Astrocyte of the spinal cord (primary cell): ENCODE measurements around the gene PRICKLE4.
A peak's percentile ranks its signal among the peaks of the same experiment; 100 is the strongest.
"Not testable (repeated sequence)": the region's sequence is repeated elsewhere in the genome, so short reads cannot be mapped to it uniquely, and the experiment has no call there.

ENCODE experiments used
- DNase-seq: peaks from one replicate; pipeline ENCODE4 v3.0.0; 2011; ENCODE audit warnings: low read depth, low spot score
- H3K4me3 ChIP-seq: 2 replicates; pipeline ENCODE4 v1.5.1; 2011; ENCODE audit warnings: low read depth, mild to moderate bottlenecking, low read length, moderate library complexity
- in situ Hi-C: cut with HindIII; loops from 2 replicates; pipeline ENCODE4 v1.10.0; 2017; ENCODE audit warnings: low sequenced_read_pairs
- TF ChIP-seq, protein P1 (sequence below): IDR thresholded peaks from 2 replicates; pipeline ENCODE4 v1.5.1; 2012; ENCODE audit warnings: low read depth, mild to moderate bottlenecking, low read length, inconsistent platforms

The PRICKLE4 gene

DNA sequence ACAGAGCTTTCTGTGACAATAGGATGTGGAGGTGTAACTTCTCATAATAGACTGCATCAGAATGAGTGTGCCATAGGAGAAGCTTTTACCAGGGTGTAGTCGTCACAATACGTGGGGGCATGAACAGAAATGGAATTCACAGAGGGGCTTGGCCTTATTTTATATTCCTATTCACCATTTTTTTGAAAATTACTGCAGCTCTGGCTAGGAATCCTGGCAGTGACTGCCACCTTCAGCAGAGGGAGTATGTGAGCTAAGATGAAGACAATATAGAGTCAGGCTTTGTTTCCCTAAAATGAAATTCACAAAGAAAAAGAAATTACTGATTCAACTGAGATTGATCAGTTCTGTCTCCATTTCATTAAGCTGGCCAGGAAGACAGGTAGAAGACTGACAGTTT, 20.8 kb downstream of the PRICKLE4 start:
- H3K4me3 ChIP-seq = no peak overlapping the region
- TF ChIP-seq, protein P1, sequence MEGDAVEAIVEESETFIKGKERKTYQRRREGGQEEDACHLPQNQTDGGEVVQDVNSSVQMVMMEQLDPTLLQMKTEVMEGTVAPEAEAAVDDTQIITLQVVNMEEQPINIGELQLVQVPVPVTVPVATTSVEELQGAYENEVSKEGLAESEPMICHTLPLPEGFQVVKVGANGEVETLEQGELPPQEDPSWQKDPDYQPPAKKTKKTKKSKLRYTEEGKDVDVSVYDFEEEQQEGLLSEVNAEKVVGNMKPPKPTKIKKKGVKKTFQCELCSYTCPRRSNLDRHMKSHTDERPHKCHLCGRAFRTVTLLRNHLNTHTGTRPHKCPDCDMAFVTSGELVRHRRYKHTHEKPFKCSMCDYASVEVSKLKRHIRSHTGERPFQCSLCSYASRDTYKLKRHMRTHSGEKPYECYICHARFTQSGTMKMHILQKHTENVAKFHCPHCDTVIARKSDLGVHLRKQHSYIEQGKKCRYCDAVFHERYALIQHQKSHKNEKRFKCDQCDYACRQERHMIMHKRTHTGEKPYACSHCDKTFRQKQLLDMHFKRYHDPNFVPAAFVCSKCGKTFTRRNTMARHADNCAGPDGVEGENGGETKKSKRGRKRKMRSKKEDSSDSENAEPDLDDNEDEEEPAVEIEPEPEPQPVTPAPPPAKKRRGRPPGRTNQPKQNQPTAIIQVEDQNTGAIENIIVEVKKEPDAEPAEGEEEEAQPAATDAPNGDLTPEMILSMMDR = peak; percentile 79
- peak; percentile 47 for DNase-seq
- in situ Hi-C loops = no loop called here

DNA sequence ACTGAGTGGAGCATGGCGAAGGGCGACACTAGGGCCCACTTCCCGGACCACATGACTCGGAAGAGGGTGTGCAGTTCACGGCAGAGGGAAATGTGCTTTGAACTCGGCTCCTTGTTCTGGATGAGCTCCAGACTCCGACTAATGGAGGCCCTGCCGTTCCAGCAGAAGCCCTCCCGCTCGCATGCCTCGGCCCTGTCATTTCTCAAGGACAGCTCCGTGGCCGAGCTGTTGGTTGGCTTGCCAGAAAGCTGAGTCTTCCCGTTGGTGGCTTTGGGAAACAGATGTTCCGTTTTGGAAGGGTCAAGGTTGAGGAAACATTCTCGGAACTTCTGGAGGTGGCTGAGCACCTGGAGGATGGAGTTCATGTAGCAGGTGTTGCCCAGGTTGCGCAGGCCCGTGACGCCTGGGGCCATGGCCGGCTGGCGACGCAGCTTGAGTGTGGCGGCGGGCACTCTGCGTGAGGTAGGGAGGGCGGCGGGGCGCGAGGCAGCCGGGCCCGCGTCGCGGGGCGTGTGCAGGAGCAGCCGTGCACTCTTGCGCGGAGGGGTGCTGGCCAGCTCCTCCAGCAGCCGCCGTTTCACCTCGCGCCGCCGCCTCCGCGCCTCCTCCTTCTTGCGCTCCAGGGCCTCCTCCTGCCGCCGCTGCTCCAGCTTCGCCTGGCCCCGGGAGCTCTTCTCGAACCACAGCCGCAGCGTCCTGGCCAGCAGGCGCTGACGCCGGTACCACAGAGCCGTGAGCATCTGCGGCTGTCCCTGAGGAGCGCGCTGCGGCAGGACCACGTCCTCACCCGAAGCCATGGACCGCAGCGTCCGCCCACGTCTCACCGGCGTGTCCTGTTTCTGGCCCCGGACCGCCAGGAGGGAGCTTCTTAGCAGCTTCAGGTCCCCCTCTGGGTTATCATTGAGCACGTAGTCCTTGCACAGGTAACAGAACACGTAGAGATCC, 25.5 kb downstream of the PRICKLE4 start:
- no peak overlapping the region for H3K4me3 ChIP-seq
- in situ Hi-C loops = no loop called here
- DNase-seq = no peak
- TF ChIP-seq, protein P1 = no peak

DNA sequence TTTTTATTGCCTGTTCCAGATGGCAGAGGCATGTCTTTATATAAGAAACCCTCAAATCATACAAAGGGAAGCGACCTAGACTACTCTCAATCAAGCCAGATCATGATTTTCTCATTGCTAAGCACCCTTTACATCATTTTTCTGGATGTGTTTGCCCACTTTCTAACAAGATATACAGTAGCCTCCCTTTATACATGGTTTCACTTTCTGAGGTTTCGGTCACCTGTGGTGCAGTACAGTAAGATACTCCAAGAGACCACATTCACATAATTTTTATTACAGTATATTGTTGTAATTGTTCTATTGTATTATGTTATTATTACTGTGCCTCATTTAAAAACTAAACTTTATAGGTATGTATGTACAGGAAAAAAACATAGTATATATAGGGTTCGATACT, 30.5 kb downstream of the PRICKLE4 start:
- no peak for DNase-seq
- TF ChIP-seq, protein P1 = no peak
- no peak overlapping the region for H3K4me3 ChIP-seq
- in situ Hi-C loops = no loop called here

DNA sequence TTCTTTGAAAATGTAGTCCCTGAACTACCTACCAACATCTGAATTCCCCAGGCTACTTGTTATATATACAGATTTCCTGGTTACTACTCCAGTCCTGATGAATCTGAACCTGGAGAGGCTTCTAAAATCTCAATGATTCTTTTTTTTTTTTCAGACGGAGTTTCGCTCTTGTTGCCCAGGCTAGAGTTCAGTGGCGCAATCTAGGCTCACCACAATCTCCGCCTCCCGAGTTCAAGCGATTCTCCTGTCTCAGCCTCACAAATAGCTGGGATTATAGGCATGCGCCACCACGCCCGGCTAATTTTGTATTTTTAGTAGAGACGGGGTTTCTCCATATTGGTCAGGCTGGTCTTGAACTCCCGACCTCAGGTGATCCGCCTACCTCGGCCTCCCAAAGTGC, 31.4 kb downstream of the PRICKLE4 start:
- in situ Hi-C loops, H3K4me3 ChIP-seq, DNase-seq: not testable (repeated sequence)

- TF ChIP-seq, protein P1 = no peak
- in situ Hi-C loops = no loop called here
- DNase-seq = no peak
- no peak overlapping the region for H3K4me3 ChIP-seq
Observed at GRCh38 chr6:41813469-41813868, 32.9 kb downstream of the PRICKLE4 start.

GRCh38 chr6:41813956-41814355, 33.4 kb downstream of the PRICKLE4 start:
- DNase-seq = no peak
- H3K4me3 ChIP-seq = no peak overlapping the region
- in situ Hi-C loops = no loop called here
- TF ChIP-seq, protein P1 = no peak

DNA sequence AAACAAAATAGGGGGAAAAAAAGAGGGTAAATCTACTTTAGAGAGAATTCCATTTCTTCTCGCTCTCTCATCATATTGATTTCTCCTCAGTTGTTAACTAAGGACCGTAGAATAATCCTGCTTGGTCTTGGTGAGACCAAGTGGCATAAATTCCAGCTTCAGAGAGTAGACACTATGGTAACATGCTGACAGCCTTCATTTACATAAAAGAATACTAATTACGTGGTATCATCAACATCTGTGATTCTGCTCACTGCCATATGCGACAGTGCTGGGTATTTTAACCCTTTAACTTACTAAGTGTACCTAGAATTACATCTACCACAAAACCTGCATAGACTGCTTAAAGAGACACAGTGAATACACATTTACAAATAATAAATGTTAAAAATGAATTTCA, 34.0 kb downstream of the PRICKLE4 start:
- TF ChIP-seq, protein P1 = no peak
- in situ Hi-C loops = no loop called here
- no peak overlapping the region for H3K4me3 ChIP-seq
- no peak for DNase-seq
